A673 (cell line): Measurements from ENCODE around the gene SLC39A10. TPM values are rescaled to one million over a fixed set of nuclear protein-coding genes. Genes with fewer than 3 reads are reported as not detected.

Experiments used
- BruUV-seq: library from RNA; stranded (reverse); fragments of 400-500 nt; replicated peaks from 2 replicates; lab custom pipeline; 2021; lab: Mats Ljungman, UMichigan
- CTCF ChIA-PET: fragments of 300-600 bp; sonication (Branson Sonifier 250); formaldehyde crosslinking; loops from one replicate; lab custom pipeline; 2022; ENCODE audit warnings: antibody characterized with exemption; lab: Charles Lee
- POLR2A ChIA-PET: fragments of 300-600 bp; sonication (Branson Sonifier 250); formaldehyde crosslinking; loops from one replicate; lab custom pipeline; 2022; ENCODE audit warnings: antibody characterized with exemption; ENCODE audit not compliant: low non-redundant PET; lab: Charles Lee
- DNase-seq: peaks from one replicate; pipeline ENCODE4 v3.0.0-alpha.2; 2015; ENCODE audit warnings: low spot score
- H3K27ac ChIP-seq: fragments of 200-600 bp; sonication (generic); 2 replicates; pipeline ENCODE4 v1.5.1; 2016; ENCODE audit warnings: mixed run types, low read depth, mild to moderate bottlenecking, mixed read lengths, antibody characterized with exemption, low read length; ENCODE audit not compliant: poor library complexity, severe bottlenecking
- H3K27me3 ChIP-seq: fragments of 200-600 bp; sonication (generic); replicated peaks from 2 replicates; pipeline ENCODE4 v1.6.1; 2017; ENCODE audit warnings: mixed run types, low read depth, mild to moderate bottlenecking, mixed read lengths, antibody characterized with exemption, low read length; ENCODE audit not compliant: insufficient read depth, poor library complexity
- H3K36me3 ChIP-seq: fragments of 200-600 bp; sonication (generic); 2 replicates; pipeline ENCODE4 v1.6.1; 2016; ENCODE audit warnings: mixed run types, mild to moderate bottlenecking, mixed read lengths, antibody characterized with exemption, low read length; ENCODE audit not compliant: insufficient read depth, poor library complexity, severe bottlenecking
- H3K4me1 ChIP-seq: fragments of 200-600 bp; sonication (generic); 2 replicates; pipeline ENCODE4 v1.6.1; 2017; ENCODE audit warnings: mixed run types, mild to moderate bottlenecking, mixed read lengths, antibody characterized with exemption, low read length; ENCODE audit not compliant: insufficient read depth, poor library complexity, severe bottlenecking
- H3K4me3 ChIP-seq: fragments of 200-600 bp; sonication (generic); 2 replicates; pipeline ENCODE4 v1.5.1; 2016; ENCODE audit warnings: low read depth, mixed run types, mild to moderate bottlenecking, mixed read lengths, low read length; ENCODE audit not compliant: poor library complexity, severe bottlenecking
- H3K9me3 ChIP-seq: fragments of 200-600 bp; sonication (generic); 2 replicates; pipeline ENCODE4 v1.6.1; 2016; ENCODE audit warnings: mixed run types, low read depth, mild to moderate bottlenecking, mixed read lengths, antibody characterized with exemption, low read length; ENCODE audit not compliant: poor library complexity, severe bottlenecking
- CTCF ChIP-seq: fragments of 300-800, 200-600 bp; sonication (generic); conservative IDR thresholded peaks from 2 replicates; pipeline ENCODE4 v1.5.1; 2017; ENCODE audit warnings: low read depth, mild to moderate bottlenecking, antibody characterized with exemption, low read length, moderate library complexity, mixed read lengths
- EZH2 ChIP-seq: fragments of 200-600 bp; sonication (generic); IDR thresholded peaks from 2 replicates; pipeline ENCODE4 v1.6.1; 2017; ENCODE audit warnings: borderline replicate concordance, low read depth, mild to moderate bottlenecking, mixed read lengths, antibody characterized with exemption, low read length; ENCODE audit not compliant: poor library complexity, severe bottlenecking
- intact Hi-C: fragments of 100-400 bp; cut with micrococcal nuclease; formaldehyde crosslinking; loops from one replicate; pipeline ENCODE4 v1.10.0; 2022; ENCODE audit not compliant: unreplicated experiment
- total RNA-seq: library from RNA; stranded (reverse); gene quantifications from 2 replicates; pipeline ENCODE4 v1.2.3, GENCODE V29; 2021

Gene SLC39A10
- total RNA-seq, 1 experiment from 2014 or later, result 42.3 TPM

DNA sequence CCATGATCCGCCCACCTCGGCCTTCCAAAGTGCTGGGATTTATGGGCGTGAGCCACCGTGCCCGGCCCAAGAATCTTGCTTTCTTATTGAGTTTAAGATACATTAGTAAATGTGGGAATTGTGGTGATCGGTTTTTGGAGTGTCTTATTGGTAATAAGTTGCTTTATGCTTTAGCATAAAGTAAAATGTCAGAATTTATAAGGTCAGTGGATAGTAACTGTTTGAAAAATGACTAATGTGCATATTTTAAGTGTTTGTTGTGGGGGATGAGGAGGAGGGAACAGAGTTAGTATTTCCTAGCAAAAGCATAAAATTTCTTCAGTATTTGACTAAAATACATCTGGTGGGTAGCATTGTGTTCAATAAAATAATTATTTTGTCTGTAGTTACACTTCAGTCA lies 77.4 kb downstream of the SLC39A10 start:
- Histone ChIP-seq H3K36me3 (no peaks in the 10 kb centered on the region), H3K4me3 (no peak overlapping the region), H3K27me3 (no peaks in the 10 kb centered on the region), H3K4me1 (no peaks in the 10 kb centered on the region), H3K27ac (no peak overlapping the region), H3K9me3 (no peaks in the 10 kb centered on the region)
- no peak for TF ChIP-seq CTCF
- TF ChIP-seq EZH2, result no peak
- ChIA-PET POLR2A (no interaction called here), CTCF (no interaction called here)
- intact Hi-C loops, result no loop called here
- BruUV-seq, result no TSS peak
- DNase-seq, result no peak

DNA sequence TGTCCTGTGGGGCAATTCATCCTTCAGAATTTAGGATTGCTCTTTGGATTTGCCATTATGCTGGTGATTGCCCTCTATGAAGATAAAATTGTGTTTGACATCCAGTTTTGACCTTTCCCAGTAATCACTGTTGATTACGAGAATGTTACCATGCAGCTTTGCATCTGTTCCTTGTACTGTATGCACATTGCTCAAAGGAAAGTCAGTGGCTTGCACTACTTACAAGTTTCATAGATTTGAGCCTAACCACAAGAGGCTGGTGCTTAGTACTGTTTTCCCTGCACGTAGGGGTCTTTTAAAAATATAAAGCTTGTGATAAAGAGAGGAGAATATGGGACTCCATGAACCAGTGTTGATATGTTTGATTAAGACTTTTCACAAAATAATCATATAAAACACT lies 77.9 kb downstream of the SLC39A10 start:
- no peaks in the 10 kb centered on the region for H3K9me3 ChIP-seq
- DNase-seq, result no peak
- no peaks in the 10 kb centered on the region for H3K4me1 ChIP-seq
- H3K27ac ChIP-seq, result no peak overlapping the region
- H3K27me3 ChIP-seq, result no peaks in the 10 kb centered on the region
- POLR2A ChIA-PET, result no interaction called here
- TF ChIP-seq CTCF (no peak), EZH2 (no peak)
- H3K4me3 ChIP-seq, result no peak overlapping the region
- intact Hi-C loops, result no loop called here
- no peaks in the 10 kb centered on the region for H3K36me3 ChIP-seq
- CTCF ChIA-PET, result no interaction called here
- no TSS peak for BruUV-seq

- no peaks in the 10 kb centered on the region for H3K27me3 ChIP-seq
- no TSS peak for BruUV-seq
- no peaks in the 10 kb centered on the region for H3K9me3 ChIP-seq
- H3K27ac ChIP-seq, result no peak overlapping the region
- no peak for TF ChIP-seq CTCF
- TF ChIP-seq EZH2, result no peak
- H3K36me3 ChIP-seq, result no peaks in the 10 kb centered on the region
- no peaks in the 10 kb centered on the region for H3K4me1 ChIP-seq
- POLR2A ChIA-PET, result interaction anchor here (0.6 kb wide), 1 partner anchor 310 kb away, joined by 3 read pairs; no protein-coding TSS in a partner anchor
- intact Hi-C loops, result no loop called here
- no peak overlapping the region for H3K4me3 ChIP-seq
- CTCF ChIA-PET, result no interaction called here
- no peak for DNase-seq
Observed at GRCh38 chr2:195735347-195735746, 78.3 kb downstream of the SLC39A10 start.
